Skeletal muscle tissue (tissue), 4 donors: Measurements from ENCODE around the gene FANCC. TPM values are rescaled to one million over a fixed set of nuclear protein-coding genes. Genes with fewer than 3 reads are reported as not detected.

Source experiments
- H3K27ac ChIP-seq: one replicate; pipeline ENCODE4 v1.7.0; 2013; ENCODE audit warnings: mild to moderate bottlenecking, low read depth, low read length, inconsistent platforms
- H3K27me3 ChIP-seq, 3 donors: one replicate each; pipeline ENCODE4 v1.7.0; 2013; ENCODE audit warnings: low read length in 3 of 3; ENCODE audit not compliant: control insufficient read depth in 3 of 3, insufficient read depth in 3 of 3
- H3K36me3 ChIP-seq, 3 donors: one replicate each; pipeline ENCODE4 v1.7.0; 2013; ENCODE audit warnings: low read length in 3 of 3; ENCODE audit not compliant: control insufficient read depth in 3 of 3, insufficient read depth in 3 of 3
- H3K4me1 ChIP-seq, 3 donors: one replicate each; pipeline ENCODE4 v1.7.0; 2013; ENCODE audit warnings: low read length in 3 of 3, mild to moderate bottlenecking in 3 of 3; ENCODE audit not compliant: control insufficient read depth in 3 of 3, insufficient read depth in 3 of 3
- H3K4me3 ChIP-seq, 3 donors: one replicate each; pipeline ENCODE4 v1.7.0; 2013; ENCODE audit warnings: low read length in 3 of 3
- H3K9ac ChIP-seq, 3 donors: one replicate each; pipeline ENCODE4 v1.7.0; 2013; ENCODE audit warnings: low read length in 3 of 3, mild to moderate bottlenecking in 3 of 3, moderate library complexity in 2 of 3, low read depth in 1 of 3
- H3K9me3 ChIP-seq, 3 donors: one replicate each; pipeline ENCODE4 v1.7.0; 2013; ENCODE audit warnings: low read length in 3 of 3; ENCODE audit not compliant: control insufficient read depth in 3 of 3
- total RNA-seq: library from RNA; depleted of rRNA; stranded (reverse); fragments of >200 nt; gene quantifications from one replicate; pipeline ENCODE4 v1.2.3, GENCODE V29; 2014
- donor health status: Osteomylitis.

Gene FANCC
- total RNA-seq, 1 donor from 2014 or later = 12.0 TPM

DNA sequence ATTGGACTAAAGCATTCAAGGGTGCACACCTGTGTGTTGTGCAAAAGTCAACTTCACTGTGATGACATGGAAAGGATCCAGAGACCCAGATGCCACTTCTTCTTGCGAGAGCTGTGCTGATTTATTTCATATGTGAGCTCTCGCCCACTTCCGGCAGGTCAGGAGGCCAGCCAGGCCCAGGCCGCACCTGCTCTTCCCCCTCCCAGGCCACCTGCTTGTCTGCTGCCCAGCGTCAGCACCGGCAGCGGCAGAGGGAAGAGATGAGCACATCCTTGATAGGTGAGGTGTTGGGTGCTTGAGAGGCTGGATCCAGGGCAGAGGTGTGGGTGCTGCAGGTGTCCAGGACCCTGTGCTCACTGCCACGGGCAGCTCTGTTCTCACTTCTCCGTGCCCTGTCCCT, 242.9 kb downstream of the FANCC start:
- H3K27ac ChIP-seq = peak overlapping the region; percentile 48

GRCh38 chr9:95073918-95074317, 243.6 kb downstream of the FANCC start:
- Histone ChIP-seq H3K9me3 (no peaks in the 10 kb centered on the region), H3K27ac (peak overlapping the region; percentile 48), H3K4me1 (peaks cover 74 to 99% (median 92%) of the 10 kb centered on the region in 3 donors), H3K27me3 (no peaks in the 10 kb centered on the region), H3K36me3 (peaks cover 8 to 27% (median 12%) of the 10 kb centered on the region in 3 donors), H3K9ac (peak overlapping the region in 1 of 3 donors; percentile 9), H3K4me3 (peak overlapping the region in 1 of 3 donors; percentile 22)

More for the DNA sequence above, 242.9 kb downstream of the FANCC start:
- peak overlapping the region in 1 of 3 donors; percentile 8 for H3K4me3 ChIP-seq
- H3K4me1 ChIP-seq = peaks cover 70 to 99% (median 92%) of the 10 kb centered on the region in 3 donors
- H3K36me3 ChIP-seq = peaks cover 8 to 29% (median 12%) of the 10 kb centered on the region in 3 donors
- H3K9me3 ChIP-seq = no peaks in the 10 kb centered on the region
- H3K27me3 ChIP-seq = no peaks in the 10 kb centered on the region
- peak overlapping the region; percentile 18 to 43 (median 20) for H3K9ac ChIP-seq

DNA sequence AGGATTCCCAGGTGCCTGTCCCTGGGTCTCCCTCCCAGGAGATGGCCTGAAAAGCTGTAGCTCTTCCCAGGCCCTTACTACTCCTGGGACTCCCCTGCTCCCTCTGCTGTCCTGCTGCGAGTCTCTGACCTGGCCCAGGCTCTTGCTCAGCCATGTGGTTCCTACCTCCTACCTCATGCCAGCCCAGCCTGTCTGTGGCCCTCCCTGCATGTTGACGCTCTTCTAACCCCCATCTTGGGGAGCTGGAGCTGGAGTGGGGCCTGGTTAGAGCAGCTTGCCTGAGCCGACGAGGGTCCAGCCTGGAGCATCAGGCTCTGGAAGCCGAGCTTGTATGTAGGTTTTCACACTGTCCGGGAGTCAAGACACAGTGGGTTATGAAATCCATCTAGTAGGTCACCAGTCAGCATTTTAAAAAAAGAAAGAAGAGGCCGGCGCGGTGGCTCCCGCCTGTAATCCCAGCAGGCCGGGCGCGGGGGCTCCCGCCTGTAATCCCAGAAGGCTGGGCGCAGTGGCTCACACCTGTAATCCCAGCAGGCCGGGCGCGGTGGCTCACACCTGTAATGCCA, 244.4 kb downstream of the FANCC start:
- H3K27ac ChIP-seq = peak overlapping the region; percentile 48
- H3K4me1 ChIP-seq = peaks cover 71 to 99% (median 90%) of the 10 kb centered on the region in 3 donors
- H3K36me3 ChIP-seq = peaks cover 8 to 20% (median 12%) of the 10 kb centered on the region in 3 donors
- peak overlapping the region in 1 of 3 donors; percentile 58 for H3K4me3 ChIP-seq
- no peaks in the 10 kb centered on the region for H3K9me3 ChIP-seq
- peak overlapping the region in 1 of 3 donors; percentile 57 for H3K9ac ChIP-seq
- no peaks in the 10 kb centered on the region for H3K27me3 ChIP-seq

- H3K36me3 ChIP-seq = peaks cover 13 to 27% (median 14%) of the 10 kb centered on the region in 3 donors
- H3K27me3 ChIP-seq = no peaks in the 10 kb centered on the region
- peak overlapping the region in 1 of 3 donors; percentile 41 for H3K9ac ChIP-seq
- H3K27ac ChIP-seq = peak overlapping the region; percentile 15
- H3K4me3 ChIP-seq = peak overlapping the region in 1 of 3 donors; percentile 31
- H3K9me3 ChIP-seq = no peaks in the 10 kb centered on the region
- peaks cover 71 to 99% (median 90%) of the 10 kb centered on the region in 3 donors for H3K4me1 ChIP-seq
Observed at GRCh38 chr9:95071925-95072324, 245.6 kb downstream of the FANCC start.

DNA sequence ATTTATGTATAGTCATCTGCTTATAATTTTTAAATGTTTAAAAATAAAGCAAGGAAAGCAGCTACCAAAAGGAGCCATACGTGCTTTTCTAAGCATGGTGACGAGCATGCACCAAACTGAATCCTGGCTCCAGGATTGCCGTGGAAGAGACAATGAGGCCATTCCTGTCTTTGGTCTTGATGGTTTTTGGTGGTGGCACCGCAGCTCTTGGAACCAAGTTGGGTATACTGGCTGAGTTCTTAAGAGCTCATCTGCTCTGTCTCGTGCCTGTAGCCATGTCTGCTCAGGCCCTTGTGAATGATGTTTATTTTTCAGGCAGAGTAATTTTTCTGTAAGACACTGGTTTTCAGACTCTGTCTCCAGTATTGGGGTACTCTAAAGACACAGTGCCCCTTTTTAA, 246.1 kb downstream of the FANCC start:
- peaks cover 13 to 29% (median 18%) of the 10 kb centered on the region in 3 donors for H3K36me3 ChIP-seq
- H3K9ac ChIP-seq = no peak overlapping the region
- H3K27ac ChIP-seq = peak overlapping the region; percentile 15
- H3K4me3 ChIP-seq = no peak overlapping the region
- no peaks in the 10 kb centered on the region for H3K27me3 ChIP-seq
- peaks cover 71 to 99% (median 90%) of the 10 kb centered on the region in 3 donors for H3K4me1 ChIP-seq
- no peaks in the 10 kb centered on the region for H3K9me3 ChIP-seq

DNA sequence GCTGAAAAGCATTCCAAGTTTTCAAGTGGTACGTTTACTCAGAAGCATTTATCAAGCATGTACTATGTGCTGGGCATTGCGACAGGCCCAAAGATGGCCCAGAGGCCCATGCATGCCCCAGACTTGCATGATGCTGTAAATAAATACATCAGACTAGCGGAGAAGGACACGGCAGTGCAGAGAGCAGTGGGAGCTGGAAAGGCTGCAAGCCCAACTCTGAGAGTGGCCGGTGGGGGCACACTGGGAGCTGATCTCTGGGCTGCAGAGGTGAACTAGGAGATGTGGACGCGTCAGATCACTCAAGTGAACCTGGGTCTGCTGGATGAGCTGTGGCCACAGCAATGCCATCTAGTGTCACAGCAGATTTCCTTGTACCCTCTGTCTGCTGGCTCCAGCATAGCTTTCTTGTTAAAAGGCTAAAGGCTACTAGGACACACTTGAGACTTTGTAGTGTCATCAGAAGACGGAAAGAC, 246.9 kb downstream of the FANCC start:
- no peak overlapping the region for H3K9ac ChIP-seq
- peaks cover 10 to 29% (median 15%) of the 10 kb centered on the region in 3 donors for H3K36me3 ChIP-seq
- H3K4me3 ChIP-seq = peak overlapping the region in 1 of 3 donors; percentile 13
- no peaks in the 10 kb centered on the region for H3K27me3 ChIP-seq
- H3K27ac ChIP-seq = peak overlapping the region; percentile 8
- H3K9me3 ChIP-seq = no peaks in the 10 kb centered on the region
- peaks cover 67 to 96% (median 91%) of the 10 kb centered on the region in 3 donors for H3K4me1 ChIP-seq

GRCh38 chr9:95067897-95068296, 249.6 kb downstream of the FANCC start:
- Histone ChIP-seq H3K9me3 (no peaks in the 10 kb centered on the region), H3K36me3 (peaks cover 14 to 33% (median 21%) of the 10 kb centered on the region in 3 donors), H3K27ac (no peak overlapping the region), H3K4me3 (no peak overlapping the region), H3K9ac (no peak overlapping the region), H3K27me3 (no peaks in the 10 kb centered on the region), H3K4me1 (peaks cover 82 to 95% (median 95%) of the 10 kb centered on the region in 3 donors)

- Histone ChIP-seq H3K9ac (peak overlapping the region in 2 of 3 donors; percentile 52 to 59), H3K9me3 (no peaks in the 10 kb centered on the region), H3K36me3 (peaks cover 18 to 38% (median 25%) of the 10 kb centered on the region in 3 donors), H3K4me1 (peaks cover 85 to 96% (median 96%) of the 10 kb centered on the region in 3 donors), H3K27ac (peak overlapping the region; percentile 43), H3K4me3 (no peak overlapping the region), H3K27me3 (no peaks in the 10 kb centered on the region)
Observed at GRCh38 chr9:95067057-95067456, 250.5 kb downstream of the FANCC start.

GRCh38 chr9:95065224-95065623, 252.3 kb downstream of the FANCC start:
- H3K27ac ChIP-seq = peak overlapping the region; percentile 64
- peak overlapping the region in 2 of 3 donors; percentile 7 to 42 for H3K9ac ChIP-seq
- H3K27me3 ChIP-seq = no peaks in the 10 kb centered on the region
- peaks cover 89 to 96% (median 94%) of the 10 kb centered on the region in 3 donors for H3K4me1 ChIP-seq
- H3K9me3 ChIP-seq = no peaks in the 10 kb centered on the region
- peak overlapping the region in 1 of 3 donors; percentile 10 for H3K4me3 ChIP-seq
- peaks cover 18 to 35% (median 34%) of the 10 kb centered on the region in 3 donors for H3K36me3 ChIP-seq

DNA sequence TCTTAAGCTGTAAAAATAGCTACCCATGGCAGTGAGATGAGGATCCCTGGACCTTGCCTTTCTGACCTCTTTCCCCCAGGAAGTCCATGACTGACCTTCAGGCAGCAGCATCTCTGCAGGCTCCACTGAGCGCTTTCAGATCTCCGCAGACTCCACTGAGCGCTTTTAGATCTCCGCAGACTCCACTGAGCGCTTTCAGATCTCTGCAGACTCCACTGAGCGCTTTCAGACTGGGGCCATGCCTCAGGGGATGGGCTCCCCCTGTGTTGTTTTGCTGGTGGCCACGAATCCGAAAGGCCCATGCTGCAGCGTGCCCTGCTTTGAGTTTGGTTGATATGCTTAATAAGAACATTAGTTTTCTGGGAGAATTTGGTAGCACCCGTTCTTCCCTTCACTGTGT, 254.2 kb downstream of the FANCC start:
- Histone ChIP-seq H3K27me3 (no peaks in the 10 kb centered on the region), H3K9ac (peak overlapping the region in 1 of 3 donors; percentile 64), H3K36me3 (peaks cover 18 to 34% (median 30%) of the 10 kb centered on the region in 3 donors), H3K4me3 (peak overlapping the region in 1 of 3 donors; percentile 11), H3K9me3 (no peaks in the 10 kb centered on the region), H3K4me1 (peaks cover 90 to 95% (median 94%) of the 10 kb centered on the region in 3 donors), H3K27ac (no peak overlapping the region)
